ENCODE results near the gene ANKEF1.
"Not testable (repeated sequence)": the region's sequence is repeated elsewhere in the genome, so short reads cannot be mapped to it uniquely, and the experiment has no call there.

The ANKEF1 gene

DNA sequence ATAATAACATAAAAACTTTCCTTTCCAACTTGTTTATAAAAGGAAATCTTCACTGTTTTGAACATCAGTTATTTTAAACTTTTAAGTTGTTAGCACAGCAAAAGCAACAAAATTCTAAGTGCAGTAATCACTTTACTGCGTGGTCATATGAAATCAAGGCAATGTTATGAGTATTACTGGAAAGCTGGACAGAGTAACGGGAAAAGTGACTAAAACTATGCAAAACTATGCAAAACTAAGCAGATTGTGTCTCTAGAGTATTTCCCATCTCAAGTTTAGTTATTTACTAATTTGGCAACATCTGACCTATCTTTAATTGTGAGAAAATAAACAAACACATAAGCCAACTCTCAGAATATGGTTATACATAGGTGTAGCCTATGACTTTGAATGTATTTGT is 10.9 kb upstream of the ANKEF1 start:
- Histone ChIP-seq H3K27ac (ENCODE audit: low read length) (no peak overlapping the region), H3K79me2 (ENCODE audit: insufficient read depth, low read length) (no peaks in the 10 kb centered on the region), H3K36me3 (ENCODE audit: insufficient read depth, low read length) (no peaks in the 10 kb centered on the region), H3K4me1 (ENCODE audit: insufficient read depth, low read length) (no peaks in the 10 kb centered on the region), H3K4me2 (ENCODE audit: insufficient read depth, low read length) (no peak overlapping the region), H4K20me1 (ENCODE audit: insufficient read depth, low read length) (no peaks in the 10 kb centered on the region), H3K9me3 (ENCODE audit: insufficient read depth, low read length, severe bottlenecking) (no peaks in the 10 kb centered on the region), H3K27me3 (ENCODE audit: insufficient read depth, low read length, poor library complexity) (no peaks in the 10 kb centered on the region), H3K9ac (ENCODE audit: low read depth, low read length) (no peak overlapping the region), H2AFZ (ENCODE audit: low read depth, low read length) (no peak overlapping the region), H3K4me3 (ENCODE audit: low read depth in 1 of 2, low read length in 2 of 2) (no peak overlapping the region)
- ATAC-seq (ENCODE audit: insufficient read depth, low read depth) (no peak), DNase-seq (no peak)
- TF ChIP-seq, protein P1, sequence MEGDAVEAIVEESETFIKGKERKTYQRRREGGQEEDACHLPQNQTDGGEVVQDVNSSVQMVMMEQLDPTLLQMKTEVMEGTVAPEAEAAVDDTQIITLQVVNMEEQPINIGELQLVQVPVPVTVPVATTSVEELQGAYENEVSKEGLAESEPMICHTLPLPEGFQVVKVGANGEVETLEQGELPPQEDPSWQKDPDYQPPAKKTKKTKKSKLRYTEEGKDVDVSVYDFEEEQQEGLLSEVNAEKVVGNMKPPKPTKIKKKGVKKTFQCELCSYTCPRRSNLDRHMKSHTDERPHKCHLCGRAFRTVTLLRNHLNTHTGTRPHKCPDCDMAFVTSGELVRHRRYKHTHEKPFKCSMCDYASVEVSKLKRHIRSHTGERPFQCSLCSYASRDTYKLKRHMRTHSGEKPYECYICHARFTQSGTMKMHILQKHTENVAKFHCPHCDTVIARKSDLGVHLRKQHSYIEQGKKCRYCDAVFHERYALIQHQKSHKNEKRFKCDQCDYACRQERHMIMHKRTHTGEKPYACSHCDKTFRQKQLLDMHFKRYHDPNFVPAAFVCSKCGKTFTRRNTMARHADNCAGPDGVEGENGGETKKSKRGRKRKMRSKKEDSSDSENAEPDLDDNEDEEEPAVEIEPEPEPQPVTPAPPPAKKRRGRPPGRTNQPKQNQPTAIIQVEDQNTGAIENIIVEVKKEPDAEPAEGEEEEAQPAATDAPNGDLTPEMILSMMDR (IDR thresholded peaks at IDR 0.05; ENCODE audit: borderline replicate concordance, extremely low read depth, low read length, poor library complexity, severe bottlenecking): no peak
- TF ChIP-seq EZH2 (IDR thresholded peaks at IDR 0.05; ENCODE audit: borderline replicate concordance, low read depth, low read length, severe bottlenecking): no peak

DNA sequence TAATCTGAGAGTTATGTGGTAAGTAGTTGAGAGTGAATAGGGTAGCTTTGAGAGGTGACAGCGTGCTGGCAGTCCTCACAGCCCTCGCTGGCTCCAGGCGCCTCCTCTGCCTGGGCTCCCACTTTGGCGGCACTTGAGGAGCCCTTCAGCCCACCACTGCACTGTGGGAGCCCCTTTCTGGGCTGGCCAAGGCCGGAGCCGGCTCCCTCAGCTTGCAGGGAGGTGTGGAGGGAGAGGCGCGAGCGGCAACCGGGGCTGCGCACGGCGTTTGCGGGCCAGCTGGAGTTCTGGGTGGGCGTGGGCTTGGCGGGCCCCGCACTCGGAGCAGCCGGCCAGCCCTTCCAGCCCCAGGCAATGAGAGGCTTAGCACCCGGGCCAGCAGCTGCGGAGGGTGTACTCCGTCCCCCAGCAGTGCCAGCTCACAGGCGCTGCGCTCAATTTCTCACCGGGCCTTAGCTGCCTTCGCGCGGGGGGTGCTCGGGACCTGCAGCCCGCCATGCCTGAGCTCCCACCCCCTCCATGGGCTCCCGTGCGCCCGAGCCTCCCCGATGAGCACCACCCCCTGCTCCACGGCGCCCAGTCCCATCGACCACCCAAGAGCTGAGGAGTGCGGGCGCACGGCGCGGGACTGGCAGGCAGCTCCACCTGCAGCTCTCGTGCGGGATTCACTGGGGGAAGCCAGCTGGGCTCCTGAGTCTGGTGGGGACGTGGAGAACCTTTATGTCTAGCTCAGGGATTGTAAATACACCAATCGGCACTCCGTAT is 3.2 kb upstream of the ANKEF1 start:
- not testable (repeated sequence) for H3K27ac ChIP-seq (ENCODE audit: low read length); DNase-seq; ATAC-seq (ENCODE audit: insufficient read depth, low read depth); H3K4me1 ChIP-seq (ENCODE audit: insufficient read depth, low read length); H2AFZ ChIP-seq (ENCODE audit: low read depth, low read length); H3K79me2 ChIP-seq (ENCODE audit: insufficient read depth, low read length); H3K36me3 ChIP-seq (ENCODE audit: insufficient read depth, low read length); H3K4me3 ChIP-seq (ENCODE audit: low read depth in 1 of 2, low read length in 2 of 2); H3K27me3 ChIP-seq (ENCODE audit: insufficient read depth, low read length, poor library complexity); H3K4me2 ChIP-seq (ENCODE audit: insufficient read depth, low read length); H4K20me1 ChIP-seq (ENCODE audit: insufficient read depth, low read length); H3K9ac ChIP-seq (ENCODE audit: low read depth, low read length); H3K9me3 ChIP-seq (ENCODE audit: insufficient read depth, low read length, severe bottlenecking)

DNA sequence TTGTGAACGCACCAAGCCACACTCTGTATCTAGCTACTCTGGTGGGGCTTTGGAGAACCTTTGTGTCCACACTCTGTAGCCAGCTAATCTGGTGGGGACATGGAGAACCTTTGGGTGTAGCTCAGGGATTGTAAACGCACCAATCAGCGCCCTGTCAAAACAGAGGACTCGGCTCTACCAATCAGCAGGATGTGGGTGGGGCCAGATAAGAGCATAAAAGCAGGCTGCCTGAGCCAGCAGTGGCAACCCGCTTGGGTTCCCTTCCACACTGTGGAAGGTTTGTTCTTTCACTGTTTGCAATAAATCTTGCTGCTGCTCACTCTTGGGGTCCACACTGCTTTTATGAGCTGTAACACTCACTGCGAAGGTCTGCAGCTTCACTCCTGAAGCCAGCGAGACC is 2.5 kb upstream of the ANKEF1 start:
- not testable (repeated sequence) for H3K4me3 ChIP-seq (ENCODE audit: low read depth in 1 of 2, low read length in 2 of 2); H2AFZ ChIP-seq (ENCODE audit: low read depth, low read length); H3K9ac ChIP-seq (ENCODE audit: low read depth, low read length); H3K27me3 ChIP-seq (ENCODE audit: insufficient read depth, low read length, poor library complexity); ATAC-seq (ENCODE audit: insufficient read depth, low read depth); H3K79me2 ChIP-seq (ENCODE audit: insufficient read depth, low read length); H3K36me3 ChIP-seq (ENCODE audit: insufficient read depth, low read length); H3K9me3 ChIP-seq (ENCODE audit: insufficient read depth, low read length, severe bottlenecking); H3K4me2 ChIP-seq (ENCODE audit: insufficient read depth, low read length); H3K4me1 ChIP-seq (ENCODE audit: insufficient read depth, low read length); DNase-seq; H4K20me1 ChIP-seq (ENCODE audit: insufficient read depth, low read length); H3K27ac ChIP-seq (ENCODE audit: low read length)

DNA sequence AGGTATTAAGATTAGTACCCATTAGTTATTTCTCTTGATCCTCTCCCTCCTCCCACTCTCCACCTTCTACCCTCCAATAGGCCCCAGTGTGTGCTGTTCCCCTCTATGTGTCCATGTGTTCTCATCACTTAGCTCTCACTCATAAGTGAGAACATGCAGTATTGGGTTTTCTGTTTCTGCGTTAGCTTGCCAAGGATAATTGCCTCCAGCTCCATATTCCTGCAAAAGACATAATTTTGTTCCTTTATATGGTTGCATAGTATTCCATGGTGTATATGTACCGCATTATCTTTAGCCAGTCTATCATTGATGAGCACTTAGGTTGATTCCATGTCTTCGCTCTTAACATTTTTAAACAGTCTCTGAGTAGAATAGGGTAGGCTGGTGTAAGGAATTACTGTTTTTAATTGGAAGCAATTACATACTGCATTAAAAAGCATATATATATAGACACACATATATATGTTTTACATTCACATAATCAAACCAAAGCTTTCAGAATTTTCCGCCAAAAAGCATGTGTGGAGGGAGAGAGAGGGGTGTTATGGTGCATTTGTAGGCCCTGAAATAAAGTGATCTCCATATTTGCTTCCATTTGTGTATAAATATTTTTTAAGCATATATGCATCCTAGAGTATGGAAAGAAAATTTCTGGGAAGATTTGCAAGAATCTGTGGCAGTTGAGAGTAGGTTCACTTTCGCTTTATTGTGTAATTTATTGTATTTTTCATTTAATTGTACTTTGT is 709 bp upstream of the ANKEF1 start:
- no peaks in the 10 kb centered on the region for H3K79me2 ChIP-seq (ENCODE audit: insufficient read depth, low read length)
- no peaks in the 10 kb centered on the region for H4K20me1 ChIP-seq (ENCODE audit: insufficient read depth, low read length)
- no peaks in the 10 kb centered on the region for H3K36me3 ChIP-seq (ENCODE audit: insufficient read depth, low read length)
- no peak overlapping the region for H3K4me3 ChIP-seq (ENCODE audit: low read depth in 1 of 2, low read length in 2 of 2)
- ATAC-seq (ENCODE audit: insufficient read depth, low read depth) (no peak), DNase-seq (no peak)
- no peaks in the 10 kb centered on the region for H3K9me3 ChIP-seq (ENCODE audit: insufficient read depth, low read length, severe bottlenecking)
- peaks cover 7% of the 10 kb centered on the region for H3K27me3 ChIP-seq (ENCODE audit: insufficient read depth, low read length, poor library complexity)
- H3K4me1 ChIP-seq (ENCODE audit: insufficient read depth, low read length): no peaks in the 10 kb centered on the region
- H2AFZ ChIP-seq (ENCODE audit: low read depth, low read length): no peak overlapping the region
- no peak overlapping the region for H3K27ac ChIP-seq (ENCODE audit: low read length)
- TF ChIP-seq, protein P1 (IDR thresholded peaks at IDR 0.05; ENCODE audit: borderline replicate concordance, extremely low read depth, low read length, poor library complexity, severe bottlenecking): no peak
- no peak for TF ChIP-seq EZH2 (IDR thresholded peaks at IDR 0.05; ENCODE audit: borderline replicate concordance, low read depth, low read length, severe bottlenecking)
- no peak overlapping the region for H3K9ac ChIP-seq (ENCODE audit: low read depth, low read length)
- no peak overlapping the region for H3K4me2 ChIP-seq (ENCODE audit: insufficient read depth, low read length)

DNA sequence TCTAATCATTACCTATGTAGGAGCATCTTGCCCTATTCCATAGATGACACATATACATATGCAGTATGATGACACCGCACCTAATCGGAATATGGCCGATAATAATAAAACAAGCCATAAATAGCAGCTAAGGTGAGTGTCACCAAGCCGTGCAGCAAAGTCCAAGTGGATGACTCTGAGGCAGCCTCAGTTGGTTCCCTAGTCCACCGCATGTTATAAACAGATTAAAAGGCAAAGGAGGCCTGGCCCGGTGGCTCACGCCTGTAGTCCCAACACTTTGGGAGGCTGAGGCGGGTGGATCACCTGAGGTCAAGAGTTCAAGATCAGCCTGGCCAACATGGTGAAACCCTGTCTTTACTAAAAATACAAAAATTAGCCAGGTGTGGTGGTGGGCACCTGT is 1.5 kb downstream of the ANKEF1 start:
- not testable (repeated sequence) for H3K4me3 ChIP-seq (ENCODE audit: low read depth in 1 of 2, low read length in 2 of 2); H3K4me1 ChIP-seq (ENCODE audit: insufficient read depth, low read length); H3K79me2 ChIP-seq (ENCODE audit: insufficient read depth, low read length); H4K20me1 ChIP-seq (ENCODE audit: insufficient read depth, low read length); H3K9me3 ChIP-seq (ENCODE audit: insufficient read depth, low read length, severe bottlenecking); H3K4me2 ChIP-seq (ENCODE audit: insufficient read depth, low read length); H3K27me3 ChIP-seq (ENCODE audit: insufficient read depth, low read length, poor library complexity); H3K9ac ChIP-seq (ENCODE audit: low read depth, low read length); ATAC-seq (ENCODE audit: insufficient read depth, low read depth); H3K27ac ChIP-seq (ENCODE audit: low read length); DNase-seq; H3K36me3 ChIP-seq (ENCODE audit: insufficient read depth, low read length); H2AFZ ChIP-seq (ENCODE audit: low read depth, low read length)

Measured in DND-41 (cell line).